GM12801 (cell line): ENCODE data around the gene LGALS3BP.

Experiments used
- CTCF ChIP-seq: IDR thresholded peaks from one replicate; pipeline ENCODE4 v1.5.1; 2011; ENCODE audit warnings: control low read depth; ENCODE audit not compliant: insufficient read length; ENCODE audit errors: extremely low read depth

Gene LGALS3BP

DNA sequence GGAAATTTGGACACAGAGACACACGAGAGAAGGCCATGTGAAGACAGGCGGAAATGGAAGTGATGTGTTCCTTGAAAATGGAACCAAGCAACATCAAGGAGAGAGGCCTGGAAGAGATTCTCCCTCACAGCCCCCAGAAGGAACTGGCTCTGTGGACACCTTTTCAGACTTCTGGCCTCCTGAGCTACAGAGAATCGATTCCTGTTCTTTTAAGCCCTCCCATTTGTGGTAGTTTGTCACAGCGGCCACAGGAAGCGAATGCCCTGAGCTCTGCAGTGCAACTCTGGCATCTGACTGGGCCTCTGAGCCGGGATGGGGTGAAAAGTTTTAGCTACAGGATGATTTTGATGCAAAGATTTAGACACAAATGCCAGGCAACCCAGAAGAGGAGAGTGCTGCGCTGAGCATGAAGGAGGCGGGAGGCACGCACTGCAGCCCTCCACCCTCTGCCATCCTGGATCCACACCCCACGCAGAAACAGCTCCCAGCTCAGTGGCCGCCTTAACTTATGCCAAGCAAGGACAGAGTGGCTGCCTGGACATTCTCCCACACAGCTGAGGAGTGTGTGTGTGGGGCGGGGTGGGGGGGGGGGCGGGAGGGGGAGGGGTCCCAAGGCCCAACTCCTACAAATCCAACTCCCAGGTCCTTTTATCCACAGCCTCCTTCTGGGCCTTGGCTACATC is 56.8 kb downstream of the LGALS3BP start:
- TF ChIP-seq CTCF, result no peak

DNA sequence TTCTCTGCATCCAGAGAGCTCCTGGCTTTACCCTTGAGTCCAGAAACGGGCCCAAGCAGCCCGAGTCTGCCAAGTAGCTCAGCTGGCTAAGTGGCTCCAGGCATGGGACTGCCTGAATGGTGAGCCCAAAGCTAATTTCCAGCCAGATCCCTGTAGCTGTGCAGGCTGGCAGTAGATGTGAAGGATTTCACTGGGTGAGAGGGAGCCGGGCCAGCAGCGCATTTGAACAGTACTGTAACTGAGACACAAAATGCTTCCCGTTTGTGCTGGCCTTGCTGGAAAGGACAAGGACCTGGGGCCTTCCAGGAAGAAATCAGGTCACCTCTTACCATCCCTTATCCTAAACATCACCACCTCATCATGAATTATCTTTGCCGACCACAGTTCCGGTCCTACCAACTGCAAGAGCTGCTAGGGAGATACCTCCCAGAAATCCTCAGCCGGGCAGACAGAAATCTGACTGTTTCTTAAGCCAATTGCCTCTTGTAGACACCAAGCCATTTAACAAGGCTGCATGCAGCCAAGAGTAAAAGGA is 58.2 kb downstream of the LGALS3BP start:
- no peak for TF ChIP-seq CTCF
